Fibroblast of skin of scalp (primary cell): ENCODE data around the gene ZNF8.
"Not testable (repeated sequence)": the region's sequence is repeated elsewhere in the genome, so short reads cannot be mapped to it uniquely, and the experiment has no call there.

Experiments
- DNase-seq: peaks from one replicate; pipeline ENCODE4 v3.0.0-alpha.2; 2013

ZNF8 gene

GRCh38 chr19:58296104-58296503 lies 17.3 kb downstream of the ZNF8 start:
- no peak for DNase-seq

DNA sequence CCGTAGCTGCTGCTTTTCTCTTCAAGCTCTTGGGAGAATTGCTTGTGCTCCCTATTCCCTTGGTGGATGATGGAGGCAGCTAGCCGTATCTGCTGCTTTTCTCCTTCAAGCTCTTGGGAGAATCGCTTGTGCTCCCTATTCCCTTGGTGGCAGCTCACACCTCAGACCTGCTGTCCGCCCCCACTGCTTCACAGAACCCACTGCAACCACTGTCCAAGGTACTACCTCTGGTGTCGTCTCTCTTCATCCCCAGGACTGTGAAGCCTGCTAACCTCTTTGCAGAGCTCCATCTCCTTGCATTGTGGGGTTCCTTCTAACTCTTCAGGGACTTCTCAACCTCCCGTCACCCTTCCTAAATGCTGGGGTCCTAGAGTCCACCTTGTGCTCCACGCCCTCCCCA lies 21.9 kb downstream of the ZNF8 start:
- DNase-seq, result no peak

- DNase-seq, result no peak
These were observed 25.5 kb downstream of the ZNF8 start for GRCh38 chr19:58304255-58304654.

- no peak for DNase-seq
These were observed 26.0 kb downstream of the ZNF8 start for GRCh38 chr19:58304748-58305064.

DNA sequence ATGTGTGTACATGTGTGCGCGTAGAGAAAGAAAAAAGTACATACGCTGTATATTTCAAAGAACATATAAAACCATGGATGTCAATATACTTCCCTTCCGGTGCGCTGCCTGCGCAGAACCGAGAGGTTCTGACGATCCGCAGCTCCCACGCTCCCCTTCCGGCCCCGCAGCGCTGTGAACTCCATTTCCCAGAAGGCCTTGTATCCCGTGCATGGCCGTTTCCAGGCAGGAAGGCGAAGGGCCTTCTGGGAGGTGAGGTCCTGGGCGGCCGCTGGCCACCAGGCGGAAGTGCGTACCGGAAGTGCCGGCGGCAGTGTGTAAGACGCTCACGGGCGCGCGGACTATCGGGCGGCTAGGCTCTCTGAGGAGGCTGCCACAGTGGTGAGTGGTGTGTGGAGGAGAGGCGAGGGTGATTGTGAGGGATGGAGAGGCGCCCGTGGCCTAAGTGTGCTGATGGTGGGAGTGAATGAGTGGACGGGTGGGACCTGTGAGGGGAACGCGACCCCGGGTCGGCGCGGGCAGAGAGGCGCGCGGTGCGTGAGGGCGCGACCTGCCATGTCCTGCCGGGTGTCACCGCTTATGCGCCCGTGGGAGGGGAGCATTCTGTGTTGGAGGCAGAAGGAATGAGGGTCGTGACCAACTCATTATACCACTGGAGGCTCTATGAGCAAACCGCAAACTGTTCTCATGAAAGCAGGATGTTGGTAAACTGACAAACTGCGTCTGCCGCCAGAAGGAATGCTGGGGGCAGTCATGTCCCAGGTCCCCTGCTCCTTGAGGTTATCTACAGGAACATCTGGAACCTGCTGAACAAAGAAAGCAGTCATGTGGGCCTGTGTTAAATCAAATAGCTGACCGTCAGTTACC lies 26.5 kb downstream of the ZNF8 start, which contains the start of gene ERVK3-1:
ERVK3-1 (plus strand) TSS at position 313 of the 867 bp plus-strand sequence. CDS start 6,792 bp downstream, outside the sequence.
- DNase-seq, result peak; percentile 98

DNA sequence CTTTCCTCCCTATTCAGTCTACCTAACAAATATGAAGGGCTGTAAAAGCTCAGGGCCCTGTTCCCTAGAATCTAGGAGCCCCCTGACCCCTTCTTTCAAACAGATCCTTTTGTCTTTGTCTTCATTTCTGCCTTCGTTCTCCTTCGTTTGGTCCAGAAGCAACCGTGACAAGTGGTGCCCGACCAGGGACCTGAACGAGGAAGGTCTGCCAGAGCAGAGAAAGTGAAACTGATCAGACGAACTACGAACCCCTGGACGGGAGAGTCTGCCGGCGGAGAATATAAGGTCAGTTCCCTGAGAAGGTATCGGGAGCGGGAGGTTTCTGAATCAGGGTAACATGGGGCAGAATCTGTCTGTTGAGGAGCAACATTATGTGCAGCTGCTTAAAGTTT lies 27.2 kb downstream of the ZNF8 start:
- no peak for DNase-seq

DNA sequence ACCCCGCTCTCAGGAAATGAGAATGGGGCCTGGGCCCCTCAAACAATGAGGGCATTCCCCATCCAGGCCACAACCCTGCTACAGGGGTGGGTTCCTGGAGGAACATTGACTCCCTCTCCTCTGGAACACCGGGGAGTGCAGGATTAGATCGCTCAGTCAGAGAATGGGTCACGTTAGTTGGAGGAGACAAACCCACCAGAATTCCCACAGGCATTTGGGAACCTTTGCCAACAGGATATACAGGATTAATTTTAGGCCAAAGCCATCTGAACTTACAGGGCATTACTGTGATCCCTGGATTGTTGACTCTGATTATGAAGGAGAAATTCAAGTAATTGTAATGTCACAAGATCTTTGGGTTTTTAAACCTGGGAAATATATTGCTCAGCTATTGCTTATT lies 29.0 kb downstream of the ZNF8 start:
- no peak for DNase-seq

DNA sequence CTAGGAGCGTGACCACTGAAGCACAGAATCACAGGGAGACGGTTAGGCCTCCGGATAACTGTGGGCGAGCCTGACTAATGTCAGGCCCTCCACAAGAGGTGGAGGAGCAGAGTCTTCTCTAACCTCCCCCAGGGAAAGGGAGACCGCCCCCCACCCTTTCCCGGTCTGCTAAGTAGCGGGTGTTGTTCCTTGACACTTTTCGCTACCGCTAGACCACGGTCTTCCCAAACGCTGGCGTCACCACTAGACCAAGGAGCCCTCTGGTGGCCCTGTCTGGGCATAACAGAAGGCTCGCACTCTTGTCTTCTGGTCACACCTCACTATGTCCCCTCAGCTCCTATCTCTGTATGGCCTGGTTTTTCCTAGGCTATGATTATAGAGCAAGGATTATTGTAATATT lies 31.9 kb downstream of the ZNF8 start:
- not testable (repeated sequence) for DNase-seq

- no peak for DNase-seq
These were observed 32.6 kb downstream of the ZNF8 start for GRCh38 chr19:58311345-58311865.

DNA sequence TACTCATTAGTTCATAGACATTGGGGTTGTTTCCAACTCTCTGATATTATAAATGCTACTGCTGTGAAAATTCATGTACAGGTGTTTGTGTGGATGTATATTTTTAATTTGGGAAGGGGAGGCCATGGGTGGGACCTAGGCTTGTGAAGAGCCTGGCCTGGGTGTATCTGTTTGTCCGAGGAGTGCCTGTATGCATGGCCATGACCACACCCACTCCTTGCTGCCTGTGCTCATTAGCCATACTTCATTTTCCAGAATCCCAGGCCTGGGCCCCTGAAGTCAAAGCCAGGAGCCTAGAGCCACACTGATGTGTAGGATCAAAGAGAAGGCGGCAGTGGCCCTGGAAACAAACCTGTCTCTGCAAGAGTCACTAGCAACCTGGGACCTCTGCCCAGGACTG lies 36.8 kb downstream of the ZNF8 start:
- DNase-seq, result no peak

- peak; percentile 39 for DNase-seq
These were observed 38.8 kb downstream of the ZNF8 start for GRCh38 chr19:58317476-58318072.

- DNase-seq, result no peak
These were observed 39.5 kb downstream of the ZNF8 start for GRCh38 chr19:58318297-58318696.

- DNase-seq, result no peak
These were observed 40.5 kb downstream of the ZNF8 start for GRCh38 chr19:58319241-58319640.

- no peak for DNase-seq
These were observed 46.7 kb downstream of the ZNF8 start for GRCh38 chr19:58325311-58326022.

- no peak for DNase-seq
These were observed 47.8 kb downstream of the ZNF8 start for GRCh38 chr19:58326501-58326913.

GRCh38 chr19:58326914-58327726 lies 48.4 kb downstream of the ZNF8 start, which contains the start of gene ZSCAN22:
ZSCAN22 (plus strand) TSS chr19:58326994; CDS start chr19:58334803, 7,809 bp downstream.
- peak; percentile 96 for DNase-seq

DNA sequence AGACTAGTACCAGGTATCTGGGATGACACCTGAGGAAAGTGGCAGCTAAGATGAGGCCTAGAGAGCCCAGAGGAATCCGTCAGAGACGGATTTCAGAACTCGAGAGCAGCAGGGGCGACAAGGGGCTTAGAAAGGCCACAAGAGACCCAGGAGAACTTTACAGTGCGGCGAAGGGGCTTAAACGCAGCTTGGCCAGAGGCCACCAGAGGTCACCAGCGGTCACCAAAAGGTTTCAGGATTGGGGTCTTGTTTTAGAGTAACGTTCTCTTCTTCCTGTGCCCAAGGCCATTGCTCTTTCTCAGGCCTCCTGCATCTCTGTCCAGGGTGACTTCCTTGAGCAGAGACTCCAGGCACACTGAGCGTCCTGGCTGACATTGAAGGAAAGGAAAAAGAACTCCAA lies 50.2 kb downstream of the ZNF8 start:
- no peak for DNase-seq

DNA sequence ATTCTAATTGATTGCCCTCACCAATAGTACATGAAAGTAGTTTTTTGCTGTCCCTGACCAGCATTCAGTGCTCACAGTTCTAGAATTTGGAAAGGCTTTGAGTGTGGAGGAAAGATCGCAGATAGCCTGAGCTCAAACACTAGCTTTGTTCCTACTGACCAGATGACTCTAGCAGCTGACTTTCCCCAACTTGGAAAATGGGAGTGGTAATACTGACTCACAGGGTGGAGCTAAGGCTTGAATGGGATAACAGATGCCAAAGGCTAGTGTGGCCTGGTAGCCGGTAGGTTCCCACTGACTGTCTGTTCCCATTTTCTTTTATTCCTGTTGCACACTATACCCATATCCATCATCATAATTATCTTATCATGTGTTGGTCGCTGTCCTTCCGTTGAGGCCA lies 51.7 kb downstream of the ZNF8 start:
- no peak for DNase-seq

DNA sequence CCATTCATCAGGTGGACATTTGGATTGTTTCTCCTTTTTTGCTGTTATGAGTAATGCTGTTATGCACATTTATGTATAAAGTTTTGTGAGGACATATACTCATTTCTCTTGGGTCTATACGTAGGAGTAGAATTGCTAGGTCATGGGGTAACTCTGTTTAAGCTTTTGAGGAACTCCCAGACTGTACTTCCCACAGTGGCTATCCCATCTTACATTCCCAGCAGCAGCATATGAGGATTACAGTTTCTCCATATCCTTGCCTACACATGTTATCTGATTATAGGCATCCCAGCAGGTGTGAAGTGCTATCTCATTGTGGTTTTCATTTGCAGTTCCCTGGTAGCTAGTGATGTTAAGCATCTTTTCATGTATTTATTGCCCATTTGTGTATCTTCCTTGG lies 53.9 kb downstream of the ZNF8 start:
- no peak for DNase-seq

GRCh38 chr19:58334691-58335249 lies 56.0 kb downstream of the ZNF8 start:
- DNase-seq, result no peak

DNA sequence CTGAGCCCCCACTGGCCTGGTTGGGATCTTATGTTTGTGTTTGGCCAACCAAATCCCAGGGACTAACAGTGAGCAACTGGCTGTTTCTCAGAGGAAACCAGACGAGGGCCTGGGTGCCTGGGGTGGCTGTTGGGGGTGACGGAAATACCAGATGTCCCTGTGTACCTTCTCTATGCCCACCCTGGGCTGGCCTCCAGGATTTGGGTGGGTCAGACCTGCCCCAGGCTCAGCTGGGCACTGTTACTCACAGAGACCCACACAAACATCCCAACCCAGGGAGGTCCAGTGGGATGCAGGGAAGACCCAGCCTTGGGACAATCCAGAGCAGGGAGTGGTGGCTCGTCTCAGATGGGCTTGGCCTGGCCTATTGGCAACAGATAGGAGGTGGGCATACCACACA lies 56.9 kb downstream of the ZNF8 start:
- DNase-seq, result no peak

DNA sequence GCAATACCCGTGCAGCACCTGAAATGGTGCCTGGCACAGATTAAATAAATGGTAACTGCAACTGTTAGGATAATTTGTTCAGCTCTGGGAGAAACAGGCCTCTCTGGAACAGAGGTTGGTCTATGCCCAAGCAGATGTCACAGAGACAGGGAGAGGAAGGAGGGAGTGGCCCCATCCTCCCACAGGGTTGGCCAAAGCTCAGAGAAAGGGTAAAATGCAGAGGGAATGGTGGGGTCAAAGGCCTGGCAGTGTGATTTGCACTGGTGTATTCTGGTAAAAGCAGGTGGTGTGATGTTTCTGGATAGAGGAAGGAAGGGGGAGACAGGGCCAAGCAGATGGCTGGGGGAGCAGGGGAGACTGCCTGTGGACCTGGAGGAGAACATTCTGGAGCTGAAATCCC lies 57.5 kb downstream of the ZNF8 start:
- DNase-seq, result no peak
